ENCODE data around the gene DPYSL5. TPM values are rescaled to one million over a fixed set of nuclear protein-coding genes. Genes with fewer than 3 reads are reported as not detected.

The DPYSL5 gene
- total RNA-seq, 1 donor from 2014 or later, result 2.9 TPM

GRCh38 chr2:26948800-26949199 lies 100.9 kb downstream of the DPYSL5 start:
- Histone ChIP-seq H4K20me1 (ENCODE audit: insufficient read depth, low read length) (no peaks in the 10 kb centered on the region), H3K4me2 (ENCODE audit: low read length) (no peak overlapping the region), H3K9me3 (ENCODE audit: insufficient read depth, low read depth, low read length) (no peaks in the 10 kb centered on the region), H3K9ac (ENCODE audit: low read length) (no peak overlapping the region), H3K36me3 (ENCODE audit: insufficient read depth, low read length) (no peaks in the 10 kb centered on the region), H3K27ac (ENCODE audit: low read depth, low read length) (no peak overlapping the region), H3K79me2 (ENCODE audit: insufficient read depth, low read length) (no peaks in the 10 kb centered on the region), H3K27me3 (ENCODE audit: insufficient read depth, low read length) (peaks cover 22% of the 10 kb centered on the region), H3K4me3 (ENCODE audit: insufficient read depth, low read depth, low read length) (no peak overlapping the region), H2AFZ (ENCODE audit: low read depth, low read length) (no peak overlapping the region), H3K4me1 (ENCODE audit: insufficient read depth, low read length) (peaks cover 4% of the 10 kb centered on the region)
- DNase-seq (ENCODE audit: low read depth), result no peak
- Mint-ChIP-seq H3K27me3 (ENCODE audit: low read depth, unreplicated experiment) (peaks cover 39% of the 10 kb centered on the region), H3K36me3 (ENCODE audit: low read depth, unreplicated experiment) (no peaks in the 10 kb centered on the region), H3K4me3 (ENCODE audit: unreplicated experiment) (no peak overlapping the region), H3K9me3 (ENCODE audit: unreplicated experiment) (no peaks in the 10 kb centered on the region), H3K27ac (ENCODE audit: unreplicated experiment) (no peak overlapping the region), H3K4me1 (ENCODE audit: low read depth, unreplicated experiment) (peaks cover 10% of the 10 kb centered on the region)
- no peak for TF ChIP-seq EZH2 (IDR thresholded peaks at IDR 0.05; ENCODE audit: insufficient read depth, low read length)
- TF ChIP-seq CTCF (IDR thresholded peaks at IDR 0.05; ENCODE audit: insufficient read depth, low read depth, low read length), result no peak
- no peak for FAIRE-seq

GRCh38 chr2:26950246-26950645 lies 102.3 kb downstream of the DPYSL5 start:
- no peak overlapping the region for H2AFZ ChIP-seq (ENCODE audit: low read depth, low read length)
- Mint-ChIP-seq H3K36me3 (ENCODE audit: low read depth, unreplicated experiment) (no peaks in the 10 kb centered on the region), H3K4me1 (ENCODE audit: low read depth, unreplicated experiment) (peaks cover 10% of the 10 kb centered on the region), H3K27ac (ENCODE audit: unreplicated experiment) (no peak overlapping the region), H3K9me3 (ENCODE audit: unreplicated experiment) (no peaks in the 10 kb centered on the region), H3K27me3 (ENCODE audit: low read depth, unreplicated experiment) (peaks cover 41% of the 10 kb centered on the region), H3K4me3 (ENCODE audit: unreplicated experiment) (no peak overlapping the region)
- H3K4me3 ChIP-seq (ENCODE audit: insufficient read depth, low read depth, low read length), result no peak overlapping the region
- no peak overlapping the region for H3K4me2 ChIP-seq (ENCODE audit: low read length)
- no peaks in the 10 kb centered on the region for H3K79me2 ChIP-seq (ENCODE audit: insufficient read depth, low read length)
- no peak for DNase-seq (ENCODE audit: low read depth)
- TF ChIP-seq EZH2 (IDR thresholded peaks at IDR 0.05; ENCODE audit: insufficient read depth, low read length) (no peak), CTCF (IDR thresholded peaks at IDR 0.05; ENCODE audit: insufficient read depth, low read depth, low read length) (no peak)
- H3K36me3 ChIP-seq (ENCODE audit: insufficient read depth, low read length), result no peaks in the 10 kb centered on the region
- no peak for FAIRE-seq
- H3K4me1 ChIP-seq (ENCODE audit: insufficient read depth, low read length), result peaks cover 4% of the 10 kb centered on the region
- no peak overlapping the region for H3K27ac ChIP-seq (ENCODE audit: low read depth, low read length)
- H3K27me3 ChIP-seq (ENCODE audit: insufficient read depth, low read length), result peaks cover 35% of the 10 kb centered on the region
- H3K9me3 ChIP-seq (ENCODE audit: insufficient read depth, low read depth, low read length), result no peaks in the 10 kb centered on the region
- H4K20me1 ChIP-seq (ENCODE audit: insufficient read depth, low read length), result no peaks in the 10 kb centered on the region
- no peak overlapping the region for H3K9ac ChIP-seq (ENCODE audit: low read length)

GRCh38 chr2:26951236-26951635 lies 103.3 kb downstream of the DPYSL5 start:
- H3K27ac ChIP-seq (ENCODE audit: low read depth, low read length), result no peak overlapping the region
- peaks cover 10% of the 10 kb centered on the region for H3K4me1 Mint-ChIP-seq (ENCODE audit: low read depth, unreplicated experiment)
- H3K27ac Mint-ChIP-seq (ENCODE audit: unreplicated experiment), result no peak overlapping the region
- H3K36me3 ChIP-seq (ENCODE audit: insufficient read depth, low read length), result no peaks in the 10 kb centered on the region
- H3K27me3 Mint-ChIP-seq (ENCODE audit: low read depth, unreplicated experiment), result peaks cover 43% of the 10 kb centered on the region
- no peak overlapping the region for H3K4me3 Mint-ChIP-seq (ENCODE audit: unreplicated experiment)
- no peak overlapping the region for H3K4me3 ChIP-seq (ENCODE audit: insufficient read depth, low read depth, low read length)
- H3K27me3 ChIP-seq (ENCODE audit: insufficient read depth, low read length), result peaks cover 41% of the 10 kb centered on the region
- no peaks in the 10 kb centered on the region for H3K9me3 Mint-ChIP-seq (ENCODE audit: unreplicated experiment)
- no peaks in the 10 kb centered on the region for H3K36me3 Mint-ChIP-seq (ENCODE audit: low read depth, unreplicated experiment)
- no peak overlapping the region for H3K4me2 ChIP-seq (ENCODE audit: low read length)
- FAIRE-seq, result no peak
- DNase-seq (ENCODE audit: low read depth), result no peak
- TF ChIP-seq EZH2 (IDR thresholded peaks at IDR 0.05; ENCODE audit: insufficient read depth, low read length) (no peak), CTCF (IDR thresholded peaks at IDR 0.05; ENCODE audit: insufficient read depth, low read depth, low read length) (no peak)
- H3K4me1 ChIP-seq (ENCODE audit: insufficient read depth, low read length), result peaks cover 4% of the 10 kb centered on the region
- no peak overlapping the region for H2AFZ ChIP-seq (ENCODE audit: low read depth, low read length)
- no peaks in the 10 kb centered on the region for H3K9me3 ChIP-seq (ENCODE audit: insufficient read depth, low read depth, low read length)
- H3K9ac ChIP-seq (ENCODE audit: low read length), result no peak overlapping the region
- H4K20me1 ChIP-seq (ENCODE audit: insufficient read depth, low read length), result no peaks in the 10 kb centered on the region
- H3K79me2 ChIP-seq (ENCODE audit: insufficient read depth, low read length), result no peaks in the 10 kb centered on the region

Measured in astrocyte (in vitro differentiated cells and primary cell).